Neutrophil (primary cell): ENCODE measurements around the gene SCML1.

Source experiments
- H3K27ac ChIP-seq: fragments of 200-600 bp; sonication (generic); 2 replicates; pipeline ENCODE4 v1.5.1; 2016; ENCODE audit warnings: mild to moderate bottlenecking, moderate library complexity
- H3K27me3 ChIP-seq: fragments of 200-600 bp; sonication (generic); 2 replicates; pipeline ENCODE4 v1.6.0; 2016; ENCODE audit warnings: mild to moderate bottlenecking
- H3K36me3 ChIP-seq: fragments of 200-600 bp; sonication (generic); 2 replicates; pipeline ENCODE4 v1.5.1; 2017
- H3K4me1 ChIP-seq, 2 experiments: fragments of 200-600 bp in 1 of 2; sonication (generic) in 1 of 2; 1 replicate in 1 of 2; 2 replicates in 1 of 2; pipeline versions ENCODE4 v1.5.1 to v1.6.1; 2013 to 2016; ENCODE audit warnings: low read depth in 1 of 2, low read length in 1 of 2, mild to moderate bottlenecking in 1 of 2, moderate library complexity in 1 of 2; ENCODE audit not compliant: control insufficient read depth in 1 of 2, insufficient read depth in 1 of 2
- H3K4me3 ChIP-seq, 2 experiments: fragments of 200-600 bp in 1 of 2; sonication (generic) in 1 of 2; 1 replicate in 1 of 2; 2 replicates in 1 of 2; pipeline ENCODE4 v1.5.1; 2013 to 2016; ENCODE audit warnings: low read depth in 1 of 2, low read length in 1 of 2, mild to moderate bottlenecking in 1 of 2, moderate library complexity in 1 of 2
- H3K9me3 ChIP-seq: fragments of 200-600 bp; sonication (generic); 2 replicates; pipeline ENCODE4 v1.5.1; 2016
- TF ChIP-seq, protein P1 (sequence below): fragments of 200-600 bp; sonication (generic); IDR thresholded peaks from 2 replicates; pipeline ENCODE4 v1.5.1; 2016; ENCODE audit warnings: antibody characterized with exemption

The SCML1 gene

GRCh38 chrX:17732138-17732783 lies 5.0 kb upstream of the SCML1 start:
- no peaks in the 10 kb centered on the region for H3K9me3 ChIP-seq
- peaks cover 3% of the 10 kb centered on the region for H3K27me3 ChIP-seq
- peaks cover 4 to 8% of the 10 kb centered on the region in 2 experiments for H3K4me1 ChIP-seq
- H3K36me3 ChIP-seq, result no peaks in the 10 kb centered on the region
- H3K27ac ChIP-seq, result no peak overlapping the region
- TF ChIP-seq, protein P1, sequence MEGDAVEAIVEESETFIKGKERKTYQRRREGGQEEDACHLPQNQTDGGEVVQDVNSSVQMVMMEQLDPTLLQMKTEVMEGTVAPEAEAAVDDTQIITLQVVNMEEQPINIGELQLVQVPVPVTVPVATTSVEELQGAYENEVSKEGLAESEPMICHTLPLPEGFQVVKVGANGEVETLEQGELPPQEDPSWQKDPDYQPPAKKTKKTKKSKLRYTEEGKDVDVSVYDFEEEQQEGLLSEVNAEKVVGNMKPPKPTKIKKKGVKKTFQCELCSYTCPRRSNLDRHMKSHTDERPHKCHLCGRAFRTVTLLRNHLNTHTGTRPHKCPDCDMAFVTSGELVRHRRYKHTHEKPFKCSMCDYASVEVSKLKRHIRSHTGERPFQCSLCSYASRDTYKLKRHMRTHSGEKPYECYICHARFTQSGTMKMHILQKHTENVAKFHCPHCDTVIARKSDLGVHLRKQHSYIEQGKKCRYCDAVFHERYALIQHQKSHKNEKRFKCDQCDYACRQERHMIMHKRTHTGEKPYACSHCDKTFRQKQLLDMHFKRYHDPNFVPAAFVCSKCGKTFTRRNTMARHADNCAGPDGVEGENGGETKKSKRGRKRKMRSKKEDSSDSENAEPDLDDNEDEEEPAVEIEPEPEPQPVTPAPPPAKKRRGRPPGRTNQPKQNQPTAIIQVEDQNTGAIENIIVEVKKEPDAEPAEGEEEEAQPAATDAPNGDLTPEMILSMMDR, result no peak
- no peak overlapping the region for H3K4me3 ChIP-seq

GRCh38 chrX:17735406-17735805 lies 1.9 kb upstream of the SCML1 start:
- Histone ChIP-seq H3K27ac (no peak overlapping the region), H3K27me3 (peaks cover 34% of the 10 kb centered on the region), H3K36me3 (no peaks in the 10 kb centered on the region), H3K4me1 (peaks cover 16 to 20% of the 10 kb centered on the region in 2 experiments), H3K9me3 (no peaks in the 10 kb centered on the region), H3K4me3 (no peak overlapping the region)
- TF ChIP-seq, protein P1, result no peak

GRCh38 chrX:17736478-17736855 lies 826 bp upstream of the SCML1 start:
- Histone ChIP-seq H3K4me3 (peak overlapping the region; percentile 66 to 71), H3K9me3 (no peaks in the 10 kb centered on the region), H3K27ac (no peak overlapping the region), H3K36me3 (no peaks in the 10 kb centered on the region), H3K27me3 (peaks cover 45% of the 10 kb centered on the region), H3K4me1 (peaks cover 16 to 20% of the 10 kb centered on the region in 2 experiments)
- TF ChIP-seq, protein P1, result no peak

DNA sequence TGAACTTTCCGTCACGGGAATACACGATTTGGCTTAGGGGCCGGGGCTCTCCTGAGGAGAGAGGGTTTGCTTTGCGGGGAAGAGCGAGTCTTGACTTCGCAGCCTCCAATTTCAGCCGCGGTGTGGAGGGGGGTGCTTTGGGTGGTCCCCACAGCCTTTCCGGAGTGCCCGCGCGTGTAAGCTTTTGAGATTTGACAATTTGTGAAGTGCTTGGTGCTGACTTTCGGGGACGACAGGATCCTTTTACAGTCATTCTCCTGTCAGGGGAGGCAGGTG lies 355 bp downstream of the SCML1 start:
- H3K4me1 ChIP-seq, result peaks cover 16 to 20% of the 10 kb centered on the region in 2 experiments
- no peaks in the 10 kb centered on the region for H3K9me3 ChIP-seq
- peak overlapping the region; percentile 68 to 71 for H3K4me3 ChIP-seq
- H3K27me3 ChIP-seq, result peaks cover 55% of the 10 kb centered on the region
- no peaks in the 10 kb centered on the region for H3K36me3 ChIP-seq
- H3K27ac ChIP-seq, result peak overlapping the region; percentile 44
- TF ChIP-seq, protein P1, result no peak

DNA sequence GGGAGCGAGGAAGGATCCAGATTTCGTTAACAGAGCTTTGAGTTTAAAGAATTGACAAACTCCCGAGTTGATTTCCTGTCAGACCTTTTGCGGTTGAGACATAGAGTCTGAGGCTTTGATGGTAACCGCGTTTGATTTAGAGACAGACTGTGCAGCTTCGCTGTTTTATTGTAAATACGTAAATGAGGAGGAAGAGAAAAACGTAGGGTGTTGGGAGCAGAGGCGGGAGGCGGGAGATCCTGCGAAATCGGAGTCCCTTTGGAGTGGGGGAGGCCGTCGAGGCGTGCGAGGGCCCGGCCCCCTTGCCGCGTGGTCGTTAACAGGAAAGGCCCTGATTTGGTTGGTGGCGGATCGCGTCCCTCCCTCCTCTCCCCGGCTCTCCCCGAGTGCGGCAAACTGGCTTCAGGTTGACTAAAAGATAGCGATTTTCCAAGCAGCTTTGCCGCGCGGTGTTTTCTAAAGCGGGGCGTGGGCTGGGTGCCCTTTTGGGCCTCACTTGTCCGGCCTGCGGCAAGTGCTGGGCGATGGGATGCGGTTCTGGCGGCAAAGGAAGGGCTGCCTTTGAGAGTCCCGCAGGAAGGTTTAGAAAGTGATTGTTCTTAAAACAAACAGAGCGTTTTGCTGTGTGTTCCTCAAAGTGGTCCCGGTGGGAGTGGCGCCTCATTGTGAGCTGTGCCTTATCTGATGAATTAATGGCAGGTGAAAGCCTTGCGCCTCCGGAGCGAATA lies 857 bp downstream of the SCML1 start:
- Histone ChIP-seq H3K27me3 (peaks cover 55% of the 10 kb centered on the region), H3K27ac (no peak overlapping the region), H3K36me3 (no peaks in the 10 kb centered on the region), H3K4me3 (peak overlapping the region; percentile 68 to 71), H3K9me3 (no peaks in the 10 kb centered on the region), H3K4me1 (peaks cover 16 to 20% of the 10 kb centered on the region in 2 experiments)
- TF ChIP-seq, protein P1, result no peak
